Right lobe of liver (tissue), 6 donors: ENCODE data around the gene PITX2. TPM values are rescaled to one million over a fixed set of nuclear protein-coding genes. Genes with fewer than 3 reads are reported as not detected.

Experiments
- ATAC-seq, 4 donors: fragments of 200-7000 bp; cut with Tn5 transposase; one replicate each; pipeline ENCODE4 v1.9.1; 2020; ENCODE audit warnings: mild to moderate bottlenecking in 4 of 4, moderate library complexity in 4 of 4
- DNase-seq, 3 donors: peaks; one replicate each; pipeline ENCODE4 v3.0.0-alpha.2; 2020
- H3K27ac ChIP-seq, 3 donors: fragments of 200-600 bp; one replicate each; pipeline ENCODE4 v1.8.0; 2022
- H3K27me3 ChIP-seq, 2 donors: fragments of 200-600 bp; one replicate each; pipeline ENCODE4 v1.8.0; 2022
- H3K36me3 ChIP-seq, 4 donors: fragments of 200-600 bp; sonication (generic) in 1 of 4; one replicate each; pipeline versions ENCODE4 v1.5.1 to v1.8.0; 2017 to 2022; ENCODE audit warnings: control low read depth in 1 of 4
- H3K4me1 ChIP-seq, 4 donors: fragments of 200-600 bp; sonication (generic) in 1 of 4; one replicate each; pipeline versions ENCODE4 v1.5.1 to v1.8.0; 2017 to 2022; ENCODE audit warnings: control low read depth in 1 of 4
- H3K4me3 ChIP-seq, 3 donors: fragments of 200-600 bp; one replicate each; pipeline ENCODE4 v1.8.0; 2022
- H3K9me3 ChIP-seq, 4 donors: fragments of 200-600 bp; sonication (generic) in 1 of 4; one replicate each; pipeline versions ENCODE4 v1.5.1 to v1.8.0; 2017 to 2022; ENCODE audit warnings: control low read depth in 1 of 4
- CTCF ChIP-seq, 4 donors: fragments of 200-600 bp in 3 of 4; fragments of 450-650 bp in 1 of 4; IDR thresholded peaks; one replicate each; pipeline versions ENCODE4 v1.5.1 to v1.8.0; 2016 to 2022; ENCODE audit warnings: antibody characterized with exemption in 4 of 4, mild to moderate bottlenecking in 2 of 4
- POLR2A ChIP-seq: fragments of 450-650 bp; IDR thresholded peaks from one replicate; pipeline ENCODE4 v1.6.1; 2017; ENCODE audit warnings: antibody characterized with exemption, mild to moderate bottlenecking
- WGBS: methylation state at CpG from one replicate; pipeline ENCODE4 v1.1.6; 2018; ENCODE audit warnings: low coverage, low lambda C conversion rate; ENCODE audit not compliant: insufficient coverage; ENCODE audit errors: missing lambda C conversion rate; 5-methylcytosine and 5-hydroxymethylcytosine counted together
- intact Hi-C, 2 donors: fragments of 100-400 bp; cut with DNase I; formaldehyde crosslinking; loops; one replicate each; pipeline versions ENCODE4 v1.11.2 to v1.14.1; 2022
- total RNA-seq, 6 experiments: library from RNA; depleted of rRNA in 2 of 6; stranded (reverse); fragments of >200 nt in 2 of 6; fragmentation: NEBNext Ultra II Directional in 3 of 6; extraction: Animal tissue kit (Norgen Biotek cat#: 25700) in 3 of 6; gene quantifications; one replicate each; pipeline versions ENCODE4 v1.1.0 to v1.2.4, GENCODE V29; 2016 to 2023
- donor health status: DM: no; HTN: yes; CAD: no.
- donor health status: DM: no; HTN: no; CAD: no.
- donor health status: DM: no; HTN: no; CAD: no.
- donor health status: DM: no; HTN: yes; CAD: no.
- donor health status: DM: no; HTN: yes; CAD: no.

Gene PITX2
- total RNA-seq, 6 experiments from 2014 or later = not detected

GRCh38 chr4:110667670-110668069 lies 44.8 kb upstream of the PITX2 start:
- Histone ChIP-seq H3K27ac (no peak overlapping the region), H3K4me1 (no peaks in the 10 kb centered on the region), H3K4me3 (no peak overlapping the region), H3K9me3 (no peaks in the 10 kb centered on the region), H3K36me3 (no peaks in the 10 kb centered on the region), H3K27me3 (no peaks in the 10 kb centered on the region)
- WGBS = 64% methylated on average over 3 of the region's 3 CpGs
- TF ChIP-seq POLR2A = no peak
- TF ChIP-seq CTCF (IDR thresholded peaks at IDR 0.05) = no peak
- intact Hi-C loops = no loop called here
- ATAC-seq (no peak), DNase-seq (no peak)

GRCh38 chr4:110666030-110666429 lies 43.2 kb upstream of the PITX2 start:
- no peaks in the 10 kb centered on the region for H3K9me3 ChIP-seq
- no peak overlapping the region for H3K27ac ChIP-seq
- no peak for DNase-seq
- 50% methylated on average over 3 of the region's 3 CpGs for WGBS
- H3K27me3 ChIP-seq = no peaks in the 10 kb centered on the region
- no peaks in the 10 kb centered on the region for H3K36me3 ChIP-seq
- ATAC-seq = no peak
- H3K4me1 ChIP-seq = no peaks in the 10 kb centered on the region
- TF ChIP-seq CTCF (IDR thresholded peaks at IDR 0.05) = no peak
- TF ChIP-seq POLR2A = no peak
- intact Hi-C loops = no loop called here
- H3K4me3 ChIP-seq = no peak overlapping the region

GRCh38 chr4:110663738-110664444 lies 41.0 kb upstream of the PITX2 start:
- Histone ChIP-seq H3K4me1 (no peaks in the 10 kb centered on the region), H3K36me3 (no peaks in the 10 kb centered on the region), H3K27me3 (no peaks in the 10 kb centered on the region), H3K27ac (no peak overlapping the region), H3K9me3 (no peaks in the 10 kb centered on the region), H3K4me3 (no peak overlapping the region)
- TF ChIP-seq CTCF (IDR thresholded peaks at IDR 0.05) = no peak
- TF ChIP-seq POLR2A = no peak
- DNase-seq = no peak
- no peak for ATAC-seq
- intact Hi-C loops = no loop called here
- WGBS = 5% methylated on average over 2 of the region's 2 CpGs

GRCh38 chr4:110663206-110663605 lies 40.3 kb upstream of the PITX2 start:
- no peaks in the 10 kb centered on the region for H3K4me1 ChIP-seq
- TF ChIP-seq CTCF (IDR thresholded peaks at IDR 0.05) (no peak), POLR2A (no peak)
- WGBS = 58% methylated on average over 1 of the region's 1 CpG
- H3K4me3 ChIP-seq = no peak overlapping the region
- H3K36me3 ChIP-seq = no peaks in the 10 kb centered on the region
- H3K27ac ChIP-seq = no peak overlapping the region
- H3K9me3 ChIP-seq = no peaks in the 10 kb centered on the region
- ATAC-seq (no peak), DNase-seq (no peak)
- intact Hi-C loops = no loop called here
- no peaks in the 10 kb centered on the region for H3K27me3 ChIP-seq
